HG03280 (cell line): ENCODE data around the gene ARPC4.
"Not testable (repeated sequence)": the region's sequence is repeated elsewhere in the genome, so short reads cannot be mapped to it uniquely, and the experiment has no call there.

Source experiments
- ATAC-seq: cut with Tn5 transposase; IDR thresholded peaks from one replicate; pipeline ENCODE4 v1.9.1; 2021; ENCODE audit warnings: mild to moderate bottlenecking, moderate library complexity; ENCODE audit not compliant: unreplicated experiment

Gene ARPC4

DNA sequence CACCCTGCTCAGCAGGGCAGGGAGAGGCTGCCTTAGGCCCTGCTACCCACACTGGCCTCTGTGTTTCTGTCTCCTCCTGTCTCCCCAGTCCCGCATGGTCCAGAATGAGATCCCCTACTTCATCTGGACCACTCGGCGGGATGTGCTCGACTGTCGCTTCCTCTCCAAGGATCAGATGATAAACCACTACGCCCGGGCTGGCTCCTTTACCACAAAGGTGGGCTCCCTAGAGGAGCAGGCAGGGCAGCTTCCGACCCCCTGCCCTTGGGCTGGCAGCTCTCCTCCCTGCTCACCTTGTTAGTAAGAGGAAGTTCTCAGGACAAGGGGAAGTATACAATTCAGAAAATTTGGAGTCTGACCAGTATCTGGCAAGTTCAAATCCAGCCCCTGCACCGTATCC lies 23.1 kb downstream of the ARPC4 start:
- no peak for ATAC-seq

DNA sequence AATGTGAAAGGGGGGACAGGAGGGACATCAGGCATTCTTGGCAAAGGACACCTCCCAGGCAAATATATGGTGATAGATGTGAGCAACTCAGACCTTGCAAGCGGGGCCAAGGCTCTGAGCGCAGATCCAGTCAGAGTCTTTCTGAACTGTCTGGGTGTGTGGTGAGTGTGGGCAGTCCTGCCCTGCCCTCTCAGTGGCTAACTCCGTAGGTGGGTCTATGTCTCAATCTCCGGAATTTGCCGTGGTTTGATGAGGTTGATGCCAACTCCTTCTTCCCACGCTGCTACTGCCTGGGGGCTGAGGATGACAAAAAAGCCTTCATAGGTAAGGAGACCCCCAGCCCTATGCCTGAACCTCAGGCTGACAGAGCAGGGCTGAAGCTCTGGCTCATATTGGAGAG lies 24.6 kb downstream of the ARPC4 start:
- ATAC-seq: no peak

DNA sequence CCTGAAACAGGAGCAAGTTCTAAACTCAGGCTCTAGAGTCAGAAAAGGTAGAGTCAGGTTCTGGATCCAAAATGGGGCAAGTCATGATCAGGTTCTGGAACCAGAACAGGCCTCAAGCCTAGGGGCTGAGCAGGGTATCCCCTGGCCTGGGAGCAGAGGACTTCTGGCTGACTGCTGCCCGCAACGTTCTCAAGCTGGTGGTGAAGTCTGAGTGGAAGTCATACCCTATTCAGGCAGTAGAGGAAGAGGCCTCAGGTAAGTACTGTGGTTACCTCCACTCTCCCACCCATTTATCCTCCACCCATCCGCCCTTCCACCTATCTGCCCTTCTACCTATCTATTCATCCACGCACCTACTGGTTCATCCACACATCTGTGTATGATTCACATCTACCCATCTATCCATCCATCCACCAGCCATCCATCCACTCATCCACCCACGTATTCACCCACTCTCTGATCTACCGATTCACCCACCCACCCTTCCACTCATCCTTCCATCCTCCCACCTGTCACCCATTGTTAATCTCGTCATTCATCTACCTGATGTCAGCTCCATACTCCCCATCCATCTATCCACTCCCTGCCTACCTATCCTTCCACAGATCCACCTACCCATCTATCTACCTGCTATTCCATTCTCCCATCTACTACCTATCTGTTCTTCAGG lies 25.9 kb downstream of the ARPC4 start:
- no peak for ATAC-seq

DNA sequence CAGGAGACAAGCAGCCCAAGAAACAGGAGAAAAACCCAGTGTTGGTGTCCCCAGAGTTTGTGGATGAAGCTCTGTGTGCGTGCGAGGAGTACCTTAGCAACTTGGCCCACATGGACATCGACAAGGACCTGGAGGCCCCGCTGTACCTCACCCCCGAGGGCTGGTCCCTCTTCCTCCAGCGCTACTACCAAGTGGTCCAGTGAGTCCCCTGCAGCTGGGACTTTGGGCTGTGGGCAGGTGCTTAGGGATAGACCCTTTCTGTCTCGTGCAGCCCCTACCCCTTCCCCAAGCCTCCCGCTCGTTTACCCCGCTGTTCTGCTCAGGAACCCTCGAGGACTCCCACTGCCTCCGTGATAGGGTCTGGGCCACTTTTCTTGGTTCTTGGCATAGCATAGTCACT lies 27.7 kb downstream of the ARPC4 start:
- ATAC-seq: no peak

DNA sequence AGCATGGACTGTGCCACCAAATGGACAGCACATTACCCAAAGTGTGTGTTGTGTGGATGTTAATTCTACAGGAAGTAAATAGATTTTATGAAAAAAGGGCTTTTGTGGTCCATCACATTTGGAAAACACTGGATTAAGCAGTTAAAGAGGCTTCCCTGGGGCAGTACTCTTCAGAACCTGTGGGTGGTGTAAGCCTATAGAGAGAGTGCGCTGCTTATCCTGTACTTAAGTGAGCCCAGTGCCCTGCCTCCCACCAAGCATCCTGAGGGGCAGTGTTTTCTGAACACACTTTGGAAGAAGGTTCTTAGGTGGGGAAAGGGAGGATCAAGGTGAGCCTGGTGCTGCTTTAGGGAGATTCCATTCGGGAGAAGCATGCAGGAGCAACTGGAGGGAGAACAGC lies 28.1 kb downstream of the ARPC4 start:
- ATAC-seq: no peak

DNA sequence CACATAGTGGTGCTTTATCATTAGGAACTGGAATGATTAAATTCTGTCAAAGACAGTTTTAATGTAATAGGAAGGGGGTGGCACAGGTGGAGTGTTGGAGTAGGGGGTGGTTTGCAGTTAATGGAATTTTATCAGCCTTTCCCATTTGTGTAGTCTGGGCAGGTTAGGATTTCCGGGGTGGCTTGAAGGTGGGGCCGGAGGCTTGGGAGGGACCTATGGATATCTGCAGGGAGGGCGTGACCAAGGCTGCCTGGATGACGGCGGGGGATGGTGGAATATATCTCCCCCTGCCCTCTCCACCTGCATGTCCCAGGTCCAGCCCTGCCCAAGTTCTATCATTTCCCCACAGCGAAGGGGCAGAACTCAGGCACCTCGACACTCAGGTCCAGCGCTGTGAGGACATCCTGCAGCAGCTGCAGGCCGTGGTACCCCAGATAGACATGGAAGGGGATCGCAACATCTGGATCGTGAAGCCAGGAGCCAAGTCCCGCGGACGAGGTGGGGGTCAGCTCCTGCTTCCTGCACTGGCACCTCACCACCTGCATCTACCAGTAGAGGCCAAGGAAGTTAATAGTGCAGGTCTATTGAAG lies 32.7 kb downstream of the ARPC4 start:
- no peak for ATAC-seq

DNA sequence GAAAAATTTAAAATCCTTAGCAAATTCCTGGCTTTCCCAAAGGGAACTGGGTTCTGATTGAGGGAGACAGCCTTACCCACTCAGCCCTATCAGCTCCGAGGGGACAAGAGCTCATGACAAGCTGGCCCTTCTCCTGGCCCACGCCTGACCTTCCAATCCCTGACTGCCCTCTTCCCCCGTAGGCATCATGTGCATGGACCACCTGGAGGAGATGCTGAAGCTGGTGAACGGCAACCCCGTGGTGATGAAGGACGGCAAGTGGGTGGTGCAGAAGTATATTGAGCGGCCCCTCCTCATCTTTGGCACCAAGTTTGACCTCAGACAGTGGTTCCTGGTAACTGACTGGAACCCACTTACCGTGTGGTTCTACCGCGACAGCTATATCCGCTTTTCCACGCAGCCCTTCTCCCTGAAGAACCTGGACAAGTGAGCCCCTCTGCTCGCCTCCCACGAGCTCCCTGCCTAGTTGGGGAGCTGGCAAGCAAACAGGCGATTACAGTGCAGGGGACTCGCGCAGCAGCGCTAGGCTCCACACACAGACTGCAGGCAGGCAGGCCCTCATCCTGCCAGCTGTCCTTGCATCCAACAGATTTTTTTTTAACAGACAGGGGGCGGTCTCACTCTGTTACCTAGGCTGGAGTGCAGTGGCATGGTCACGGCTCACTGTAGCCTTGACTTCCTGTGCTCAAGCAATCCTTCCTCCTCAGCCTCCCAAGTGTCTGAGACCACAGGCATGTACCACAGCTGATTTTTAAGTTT lies 34.1 kb downstream of the ARPC4 start:
- no peak for ATAC-seq

DNA sequence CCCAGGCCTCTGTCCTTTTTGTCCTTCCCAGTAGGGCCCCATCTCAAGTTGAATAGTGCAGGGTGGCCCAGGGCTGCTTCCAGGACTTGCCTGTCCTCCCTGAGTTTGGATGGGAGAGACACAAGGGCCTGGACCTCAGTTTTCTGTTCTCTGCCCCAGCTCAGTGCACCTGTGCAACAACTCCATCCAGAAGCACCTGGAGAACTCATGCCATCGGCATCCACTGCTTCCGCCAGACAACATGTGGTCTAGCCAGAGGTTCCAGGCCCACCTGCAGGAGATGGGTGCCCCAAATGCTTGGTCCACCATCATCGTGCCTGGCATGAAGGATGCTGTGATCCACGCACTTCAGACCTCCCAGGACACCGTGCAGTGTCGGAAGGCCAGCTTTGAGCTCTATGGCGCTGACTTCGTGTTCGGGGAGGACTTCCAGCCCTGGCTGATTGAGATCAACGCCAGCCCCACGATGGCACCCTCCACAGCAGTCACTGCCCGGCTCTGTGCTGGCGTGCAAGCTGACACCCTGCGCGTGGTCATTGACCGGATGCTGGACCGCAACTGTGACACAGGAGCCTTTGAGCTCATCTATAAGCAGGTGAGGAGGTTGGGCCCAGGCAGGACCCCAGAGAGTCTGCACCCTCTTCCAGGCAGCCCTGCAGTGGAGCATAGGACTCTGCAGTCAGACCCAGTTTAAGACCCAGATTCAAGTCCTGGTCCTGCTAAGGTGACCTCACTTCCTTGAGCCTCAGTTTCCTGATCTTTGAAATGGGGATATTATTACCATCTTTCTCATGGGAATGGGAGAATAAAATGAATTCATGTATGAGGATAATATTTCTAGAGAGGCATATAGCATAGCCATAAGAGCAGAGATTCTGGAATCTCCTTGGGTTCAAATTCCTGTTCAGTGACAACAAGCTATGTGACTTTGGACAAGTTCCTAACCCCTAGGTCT lies 36.2 kb downstream of the ARPC4 start:
- ATAC-seq: no peak

DNA sequence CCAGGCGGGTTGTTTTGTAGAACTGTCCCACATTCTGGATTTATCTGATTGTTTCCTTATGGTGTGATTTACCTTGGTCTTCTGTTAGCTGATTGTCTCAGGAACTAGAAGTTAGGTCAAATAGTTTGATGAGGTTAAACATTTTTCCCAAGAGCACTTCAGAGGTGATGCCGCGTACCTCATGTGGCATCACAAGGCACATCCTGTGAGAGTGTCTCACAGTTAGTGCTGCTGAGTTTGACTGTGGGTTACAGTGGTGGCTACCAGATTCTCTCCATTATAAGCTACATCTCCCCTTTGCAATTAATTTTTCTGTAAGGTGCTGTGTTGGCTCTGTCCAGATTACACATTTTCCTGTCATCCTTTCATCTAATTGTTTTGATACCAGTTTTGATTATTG lies 38.4 kb downstream of the ARPC4 start:
- ATAC-seq: no peak

DNA sequence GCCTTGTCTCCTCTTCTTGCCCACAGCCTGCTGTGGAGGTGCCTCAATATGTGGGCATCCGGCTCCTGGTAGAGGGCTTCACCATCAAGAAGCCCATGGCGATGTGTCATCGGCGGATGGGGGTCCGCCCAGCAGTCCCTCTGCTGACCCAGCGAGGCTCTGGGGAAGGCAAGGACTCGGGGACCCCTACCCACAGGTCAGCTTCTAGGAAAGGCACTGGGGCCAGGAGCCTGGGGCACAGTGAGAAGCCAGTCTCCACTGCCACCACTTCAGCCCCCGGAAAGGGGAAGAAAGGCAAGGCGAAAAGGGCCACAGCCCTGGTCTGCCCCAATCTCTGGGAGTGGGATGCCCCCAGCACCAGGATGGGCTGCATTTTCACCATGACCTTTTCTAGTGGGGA lies 40.2 kb downstream of the ARPC4 start:
- no peak for ATAC-seq

DNA sequence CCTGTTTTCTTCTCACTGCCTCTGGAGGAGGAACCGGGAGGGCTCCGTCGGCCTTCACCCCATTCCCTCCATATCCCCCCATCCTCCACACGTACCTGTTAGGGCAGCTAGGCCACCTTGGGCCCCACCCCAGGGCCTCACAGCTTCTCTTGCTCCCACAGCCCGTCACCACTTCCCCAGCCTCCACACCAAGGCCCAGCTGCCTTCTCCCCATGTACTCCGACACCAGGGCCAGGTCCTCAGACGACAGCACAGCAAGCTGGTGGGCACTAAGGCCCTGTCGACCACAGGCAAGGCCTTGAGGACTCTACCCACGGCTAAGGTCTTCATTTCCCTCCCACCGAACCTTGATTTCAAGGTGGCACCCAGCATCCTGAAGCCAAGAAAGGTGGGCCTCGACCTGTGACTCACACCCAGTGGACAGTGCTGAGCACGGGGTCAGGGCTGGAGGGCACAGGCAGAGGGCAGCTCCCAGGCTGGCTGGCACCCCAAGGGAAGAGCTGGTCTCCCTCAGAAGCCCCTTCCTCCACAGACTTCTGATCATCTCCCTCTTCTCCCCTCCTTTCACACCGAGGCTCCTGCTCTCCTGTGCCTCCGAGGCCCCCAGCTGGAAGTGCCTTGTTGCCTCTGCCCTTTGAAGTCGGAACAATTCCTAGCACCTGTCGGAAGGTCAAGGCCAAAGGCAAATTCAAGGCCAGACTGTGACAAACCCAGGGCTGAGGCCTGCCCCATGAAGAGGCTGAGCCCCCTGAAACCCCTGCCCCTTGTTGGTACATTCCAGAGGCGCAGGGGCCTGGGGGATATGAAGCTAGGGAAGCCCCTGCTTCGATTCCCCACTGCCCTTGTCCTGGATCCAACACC lies 41.9 kb downstream of the ARPC4 start:
- ATAC-seq: no peak

DNA sequence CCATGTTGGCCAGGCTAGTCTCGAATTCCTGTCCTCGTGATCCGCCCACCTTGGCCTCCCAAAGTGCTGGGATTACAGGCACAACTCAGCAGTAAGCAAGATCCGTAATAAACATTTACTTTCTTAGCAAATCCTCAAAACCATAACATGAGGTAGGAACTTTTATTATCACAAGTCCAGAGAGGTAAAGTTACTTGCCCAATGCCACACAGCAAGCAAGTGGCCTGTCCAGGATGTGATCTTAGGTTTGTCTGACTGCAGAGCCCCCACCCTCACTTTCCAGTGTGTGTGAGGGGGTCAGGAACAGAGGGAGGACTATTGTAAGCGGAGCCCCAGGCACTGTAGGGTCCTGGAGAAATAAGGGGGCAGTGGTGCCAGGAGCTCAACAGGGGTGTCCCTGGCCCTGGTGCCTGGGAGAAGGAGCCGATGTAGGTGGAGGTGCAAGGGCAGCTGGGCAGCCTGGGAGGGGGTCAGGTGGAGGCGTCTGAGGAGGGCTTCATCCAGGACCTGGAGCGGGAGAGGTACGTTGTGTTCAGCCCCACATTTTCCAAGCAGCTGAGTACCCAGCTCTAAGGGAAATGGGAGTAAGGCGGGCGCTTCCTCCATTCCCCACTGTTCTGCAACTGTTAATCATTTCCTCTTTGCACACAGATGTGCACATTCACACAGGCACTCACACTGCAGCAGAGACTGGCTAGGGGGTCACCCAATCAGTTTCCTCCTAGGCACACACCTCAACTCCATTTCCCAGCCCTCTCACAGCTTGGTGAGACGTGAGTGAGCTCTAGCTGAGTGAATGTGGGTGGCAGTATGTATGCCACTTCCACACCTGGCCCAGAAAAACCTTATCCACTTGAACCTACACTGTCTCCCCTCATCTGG lies 45.1 kb downstream of the ARPC4 start:
- no peak for ATAC-seq

DNA sequence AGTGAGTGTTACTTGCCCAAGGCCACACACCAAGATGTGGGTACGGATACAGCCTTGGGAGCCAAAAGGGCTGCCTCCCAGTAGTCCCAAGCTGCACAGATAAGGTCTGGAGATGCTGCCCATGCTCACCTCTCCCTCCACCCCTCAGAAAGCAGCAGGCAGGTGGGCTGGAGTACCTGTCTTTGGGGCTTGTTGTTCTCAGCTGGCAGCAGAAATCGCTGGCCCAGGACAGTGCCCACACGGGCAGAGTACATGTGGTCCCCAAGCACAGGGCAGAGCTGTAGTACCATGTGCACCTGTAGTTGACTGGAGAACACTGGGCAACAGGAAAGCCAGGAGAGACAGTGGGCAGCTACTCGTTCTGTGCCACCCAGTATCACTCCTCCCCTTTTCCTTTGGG lies 46.0 kb downstream of the ARPC4 start:
- ATAC-seq: no peak

DNA sequence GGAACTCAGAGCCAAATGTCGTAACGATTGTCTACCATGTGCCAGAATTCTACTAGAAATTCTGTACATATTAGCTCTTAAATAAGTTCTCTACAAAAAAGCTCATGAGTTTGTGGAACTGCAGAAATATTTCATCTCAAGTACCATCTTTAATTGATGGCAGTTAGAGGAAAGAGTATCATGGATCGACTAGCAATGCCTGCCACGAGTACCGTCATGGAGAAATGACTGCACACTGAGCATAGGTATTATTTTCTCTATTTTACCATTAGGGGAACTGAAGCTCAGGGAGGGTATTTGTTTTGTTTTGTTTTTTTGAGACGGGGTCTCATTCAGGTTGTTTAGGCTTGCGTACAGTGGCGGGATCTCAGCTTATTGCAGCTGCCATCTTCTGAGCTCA lies 48.1 kb downstream of the ARPC4 start:
- ATAC-seq: no peak

DNA sequence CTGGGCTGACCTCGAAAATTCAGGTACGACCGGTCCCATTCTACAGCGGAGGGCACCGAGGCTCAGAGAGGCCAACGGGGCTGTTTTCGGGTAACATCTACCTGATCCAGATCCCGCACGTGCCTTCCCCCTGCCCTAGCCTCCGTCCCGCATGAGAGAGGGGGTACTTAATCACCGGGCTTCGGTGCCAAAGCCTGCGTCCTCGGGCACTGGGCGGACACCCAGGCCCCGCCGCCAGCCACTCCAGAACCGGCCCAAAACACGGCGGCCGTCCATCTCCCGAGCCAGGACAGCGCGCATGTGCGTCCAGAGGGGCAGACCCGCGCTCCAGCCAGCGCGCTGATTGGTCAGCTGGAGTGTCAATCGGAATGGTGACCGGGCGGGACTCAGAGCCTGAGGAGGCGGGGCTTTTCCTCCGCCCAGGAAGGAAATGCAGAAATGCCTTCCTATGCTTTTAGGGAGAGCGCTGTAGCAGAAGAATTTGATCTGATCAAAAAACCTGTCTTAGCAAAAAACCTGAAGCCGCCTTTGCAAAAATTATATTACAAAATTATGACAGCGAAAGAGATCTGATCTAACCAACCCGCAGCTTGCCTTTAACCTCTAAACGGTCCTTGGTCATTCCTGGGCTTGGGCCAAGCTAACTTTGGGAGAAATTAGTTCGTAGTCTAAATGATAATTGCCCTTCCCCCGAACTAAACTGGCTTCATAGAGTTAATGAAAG lies 51.0 kb downstream of the ARPC4 start, which contains the start of gene RPUSD3:
Gene RPUSD3, minus strand, starts transcription at position 294 of the 724 bp plus-strand sequence. Its CDS starts 18 bp downstream, at position 276.
- peak; percentile 98 for ATAC-seq

DNA sequence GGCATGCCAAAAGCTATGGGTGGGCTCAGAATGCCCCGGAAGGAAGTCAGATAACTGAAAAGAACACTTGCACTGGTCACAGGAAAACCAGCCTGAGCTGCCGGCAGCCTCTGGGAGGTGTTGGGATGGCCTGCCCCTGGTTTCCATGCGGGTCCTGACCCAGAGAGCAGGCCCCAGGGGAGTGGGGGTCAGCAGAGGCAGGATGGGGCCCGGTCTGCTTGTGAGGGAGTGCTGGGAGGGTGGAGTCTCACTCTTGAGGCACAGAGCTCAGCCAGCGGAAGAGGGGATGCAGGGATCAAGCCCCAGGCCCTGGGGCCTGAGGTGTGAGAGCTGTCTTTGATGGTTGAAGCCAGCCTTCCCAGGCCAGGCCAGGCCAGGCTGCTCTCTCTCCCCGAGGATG lies 53.3 kb downstream of the ARPC4 start:
- no peak for ATAC-seq

DNA sequence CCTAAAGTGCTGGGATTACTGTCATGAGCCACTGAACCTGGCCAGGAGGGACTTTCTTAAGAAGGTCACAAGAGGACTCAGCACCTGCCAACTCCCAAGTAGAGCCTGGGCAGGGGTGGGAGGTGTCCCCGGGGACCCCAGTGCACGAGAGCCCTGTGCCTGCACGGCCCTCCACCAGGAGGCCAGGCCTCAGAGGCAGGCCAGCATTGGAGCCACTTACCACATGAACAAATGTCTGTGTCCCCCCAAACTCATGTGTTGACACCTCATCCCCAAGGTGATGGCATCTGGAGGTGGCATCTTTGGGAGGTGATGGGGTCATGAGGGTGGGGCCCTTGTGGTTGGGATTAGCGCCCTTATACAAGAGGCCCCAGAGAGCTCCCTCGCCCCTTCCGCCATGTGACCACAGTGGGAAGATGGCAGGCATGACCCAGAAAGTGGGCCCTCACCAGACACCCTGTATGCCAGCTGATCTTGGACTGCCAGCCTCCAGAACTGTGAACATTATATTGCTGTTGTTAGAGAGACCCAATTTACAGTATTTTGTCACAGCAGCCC lies 54.1 kb downstream of the ARPC4 start:
- ATAC-seq: no peak

DNA sequence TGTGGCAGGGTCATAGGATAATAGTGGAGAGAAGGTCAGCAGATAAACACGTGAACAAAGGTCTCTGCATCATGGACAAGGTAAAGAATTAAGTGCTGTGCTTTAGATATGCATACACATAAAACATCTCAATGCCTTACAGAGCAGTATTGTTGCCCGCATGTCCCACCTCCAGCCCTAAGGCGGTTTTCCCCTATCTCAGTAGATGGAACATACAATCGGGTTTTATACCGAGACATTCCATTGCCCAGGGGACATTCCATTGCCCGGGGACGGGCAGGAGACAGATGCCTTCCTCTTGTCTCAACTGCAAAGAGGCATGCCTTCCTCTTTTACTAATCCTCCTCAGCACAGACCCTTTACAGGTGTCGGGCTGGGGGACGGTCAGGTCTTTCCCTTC lies 55.0 kb downstream of the ARPC4 start:
- not testable (repeated sequence) for ATAC-seq
